Inflammatory macrophage treated with lipopolysaccharide for 4 hours (primary cell): ENCODE data around the gene ALDOA.

ENCODE experiments used
- DNase-seq: peaks from one replicate; pipeline ENCODE4 v3.0.0-alpha.2; 2020

ALDOA gene

GRCh38 chr16:30070490-30070889 is 4.9 kb downstream of the ALDOA start:
- no peak for DNase-seq

GRCh38 chr16:30075503-30076275 is 10.1 kb downstream of the ALDOA start, which contains the start of gene PPP4C:
Gene PPP4C (plus strand): TSS chr16:30075994. CDS start chr16:30076378, 384 bp downstream.
- DNase-seq: peak; percentile 92

GRCh38 chr16:30076276-30076791 is 10.8 kb downstream of the ALDOA start:
- DNase-seq: no peak

- DNase-seq: peak; percentile 61
These were observed 12.1 kb downstream of the ALDOA start for GRCh38 chr16:30077656-30078055.

- no peak for DNase-seq
These were observed 13.2 kb downstream of the ALDOA start for GRCh38 chr16:30078744-30079143.

- no peak for DNase-seq
These were observed 13.9 kb downstream of the ALDOA start for GRCh38 chr16:30079480-30079879.

GRCh38 chr16:30082545-30083090 is 17.1 kb downstream of the ALDOA start:
- DNase-seq: no peak

- no peak for DNase-seq
These were observed 17.9 kb downstream of the ALDOA start for GRCh38 chr16:30083216-30084055.

- DNase-seq: no peak
These were observed 18.7 kb downstream of the ALDOA start for GRCh38 chr16:30084096-30084815.

- DNase-seq: no peak
These were observed 19.2 kb downstream of the ALDOA start for GRCh38 chr16:30084816-30085159.

- no peak for DNase-seq
These were observed 19.7 kb downstream of the ALDOA start for GRCh38 chr16:30085247-30085646.

- DNase-seq: no peak
These were observed 20.3 kb downstream of the ALDOA start for GRCh38 chr16:30085820-30086219.

GRCh38 chr16:30086291-30087140 is 21.0 kb downstream of the ALDOA start:
- no peak for DNase-seq

GRCh38 chr16:30087181-30087898 is 21.8 kb downstream of the ALDOA start:
- peak; percentile 91 for DNase-seq

GRCh38 chr16:30088237-30088831 is 22.8 kb downstream of the ALDOA start:
- no peak for DNase-seq

GRCh38 chr16:30088832-30089624 is 23.5 kb downstream of the ALDOA start:
- no peak for DNase-seq

GRCh38 chr16:30090610-30091331 is 25.2 kb downstream of the ALDOA start:
- DNase-seq: no peak

GRCh38 chr16:30091474-30092372 is 26.2 kb downstream of the ALDOA start, which contains the start of gene TBX6:
Gene TBX6 (minus strand): TSS chr16:30091924. CDS start chr16:30091193, 731 bp downstream.
- DNase-seq: peak; percentile 94
